ENCODE measurements around the gene TCHP. TPM values are rescaled to one million over a fixed set of nuclear protein-coding genes. Genes with fewer than 3 reads are reported as not detected.

The TCHP gene
- total and polyA plus RNA-seq, 5 donors = 7.1 to 13.5 (median 10.2) TPM

GRCh38 chr12:109868182-109869051 is 31.7 kb upstream of the TCHP start:
- intact Hi-C loops (cut with DNase I) = no loop called here
- H3K27me3 ChIP-seq (ENCODE audit: control insufficient read depth, insufficient read depth) = no peaks in the 10 kb centered on the region
- no peaks in the 10 kb centered on the region for H3K9me3 ChIP-seq (ENCODE audit: control insufficient read depth, low read length)
- H3K4me3 ChIP-seq (ENCODE audit: low read length) = no peak overlapping the region
- ATAC-seq (no peak), DNase-seq (no peak)
- peaks cover 5% of the 10 kb centered on the region for H3K4me1 ChIP-seq (ENCODE audit: control insufficient read depth, insufficient read depth, low read length)
- WGBS = 81% methylated on average over 9 of the region's 9 CpGs
- no peak overlapping the region for H3K27ac ChIP-seq (ENCODE audit: low read length)

GRCh38 chr12:109870648-109871047 is 29.4 kb upstream of the TCHP start:
- H3K4me3 ChIP-seq (ENCODE audit: low read length) = no peak overlapping the region
- DNase-seq (no peak), ATAC-seq (no peak)
- no peaks in the 10 kb centered on the region for H3K27me3 ChIP-seq (ENCODE audit: control insufficient read depth, insufficient read depth)
- H3K4me1 ChIP-seq (ENCODE audit: control insufficient read depth, insufficient read depth, low read length) = no peaks in the 10 kb centered on the region
- 67% methylated on average over 2 of the region's 2 CpGs for WGBS
- intact Hi-C loops (cut with DNase I) = loop anchor here in 2 of 4 donors (10.0 kb wide), 2 partner anchors 66 to 446 kb away; no protein-coding TSS in a partner anchor
- no peak overlapping the region for H3K27ac ChIP-seq (ENCODE audit: low read length)
- H3K9me3 ChIP-seq (ENCODE audit: control insufficient read depth, low read length) = no peaks in the 10 kb centered on the region

GRCh38 chr12:109871668-109872314 is 28.3 kb upstream of the TCHP start:
- H3K27me3 ChIP-seq (ENCODE audit: control insufficient read depth, insufficient read depth) = no peaks in the 10 kb centered on the region
- ATAC-seq = peak in 1 of 2 donors; percentile 21
- 66% methylated on average over 7 of the region's 7 CpGs for WGBS

GRCh38 chr12:109873653-109874052 is 26.4 kb upstream of the TCHP start:
- DNase-seq = no peak
- ATAC-seq = no peak
- intact Hi-C loops (cut with DNase I) = loop anchor here in 2 of 4 donors (10.0 kb wide), 2 partner anchors 69 to 449 kb away; no protein-coding TSS in a partner anchor
- Histone ChIP-seq H3K9me3 (ENCODE audit: control insufficient read depth, low read length) (no peaks in the 10 kb centered on the region), H3K4me1 (ENCODE audit: control insufficient read depth, insufficient read depth, low read length) (peaks cover 3% of the 10 kb centered on the region), H3K27me3 (ENCODE audit: control insufficient read depth, insufficient read depth) (no peaks in the 10 kb centered on the region), H3K27ac (ENCODE audit: low read length) (no peak overlapping the region), H3K4me3 (ENCODE audit: low read length) (no peak overlapping the region)
- 94% methylated on average over 6 of the region's 6 CpGs for WGBS

More at GRCh38 chr12:109871668-109872314, 28.3 kb upstream of the TCHP start:
- no peak overlapping the region for H3K4me3 ChIP-seq (ENCODE audit: low read length)
- intact Hi-C loops (cut with DNase I) = loop anchor here in 2 of 4 donors (10.0 kb wide), 2 partner anchors 67 to 447 kb away; no protein-coding TSS in a partner anchor
- H3K9me3 ChIP-seq (ENCODE audit: control insufficient read depth, low read length) = no peaks in the 10 kb centered on the region
- no peak for DNase-seq
- no peak overlapping the region for H3K27ac ChIP-seq (ENCODE audit: low read length)
- H3K4me1 ChIP-seq (ENCODE audit: control insufficient read depth, insufficient read depth, low read length) = no peaks in the 10 kb centered on the region

- intact Hi-C loops (cut with DNase I) = loop anchor here in 2 of 4 donors (10.0 kb wide), 2 partner anchors 71 to 451 kb away; no protein-coding TSS in a partner anchor
- Histone ChIP-seq H3K9me3 (ENCODE audit: control insufficient read depth, low read length) (no peaks in the 10 kb centered on the region), H3K4me3 (ENCODE audit: low read length) (no peak overlapping the region), H3K27ac (ENCODE audit: low read length) (no peak overlapping the region), H3K27me3 (ENCODE audit: control insufficient read depth, insufficient read depth) (no peaks in the 10 kb centered on the region), H3K4me1 (ENCODE audit: control insufficient read depth, insufficient read depth, low read length) (peaks cover 10% of the 10 kb centered on the region)
- DNase-seq (no peak), ATAC-seq (no peak)
- WGBS = 78% methylated on average over 6 of the region's 6 CpGs
Observed at GRCh38 chr12:109875572-109876131, 24.4 kb upstream of the TCHP start.

GRCh38 chr12:109876406-109876805 is 23.7 kb upstream of the TCHP start:
- no peak for DNase-seq
- no peaks in the 10 kb centered on the region for H3K9me3 ChIP-seq (ENCODE audit: control insufficient read depth, low read length)
- H3K27me3 ChIP-seq (ENCODE audit: control insufficient read depth, insufficient read depth) = no peaks in the 10 kb centered on the region
- intact Hi-C loops (cut with DNase I) = loop anchor here in 2 of 4 donors (10.0 kb wide), 2 partner anchors 72 to 452 kb away; no protein-coding TSS in a partner anchor
- H3K27ac ChIP-seq (ENCODE audit: low read length) = no peak overlapping the region
- no peak for ATAC-seq
- no peak overlapping the region for H3K4me3 ChIP-seq (ENCODE audit: low read length)
- H3K4me1 ChIP-seq (ENCODE audit: control insufficient read depth, insufficient read depth, low read length) = peaks cover 10% of the 10 kb centered on the region

GRCh38 chr12:109877504-109878246 is 22.4 kb upstream of the TCHP start:
- intact Hi-C loops (cut with DNase I) = loop anchor here in 2 of 4 donors (10.0 kb wide), 2 partner anchors 73 to 453 kb away; no protein-coding TSS in a partner anchor
- 64% methylated on average over 10 of the region's 10 CpGs for WGBS

GRCh38 chr12:109878247-109878625 is 21.8 kb upstream of the TCHP start:
- Histone ChIP-seq H3K27me3 (ENCODE audit: control insufficient read depth, insufficient read depth) (no peaks in the 10 kb centered on the region), H3K9me3 (ENCODE audit: control insufficient read depth, low read length) (no peaks in the 10 kb centered on the region), H3K27ac (ENCODE audit: low read length) (no peak overlapping the region), H3K4me3 (ENCODE audit: low read length) (no peak overlapping the region), H3K4me1 (ENCODE audit: control insufficient read depth, insufficient read depth, low read length) (peaks cover 10% of the 10 kb centered on the region)
- WGBS = 85% methylated on average over 3 of the region's 3 CpGs
- ATAC-seq = no peak
- intact Hi-C loops (cut with DNase I) = loop anchor here in 2 of 4 donors (10.0 kb wide), 2 partner anchors 73 to 453 kb away; no protein-coding TSS in a partner anchor
- no peak for DNase-seq

More at GRCh38 chr12:109877504-109878246, 22.4 kb upstream of the TCHP start:
- ATAC-seq (no peak), DNase-seq (no peak)
- Histone ChIP-seq H3K4me3 (ENCODE audit: low read length) (no peak overlapping the region), H3K27ac (ENCODE audit: low read length) (no peak overlapping the region), H3K4me1 (ENCODE audit: control insufficient read depth, insufficient read depth, low read length) (peaks cover 10% of the 10 kb centered on the region), H3K9me3 (ENCODE audit: control insufficient read depth, low read length) (no peaks in the 10 kb centered on the region), H3K27me3 (ENCODE audit: control insufficient read depth, insufficient read depth) (no peaks in the 10 kb centered on the region)

GRCh38 chr12:109878749-109879148 is 21.3 kb upstream of the TCHP start:
- 70% methylated on average over 7 of the region's 7 CpGs for WGBS
- Histone ChIP-seq H3K4me3 (ENCODE audit: low read length) (peak overlapping the region; percentile 66), H3K27ac (ENCODE audit: low read length) (no peak overlapping the region), H3K4me1 (ENCODE audit: control insufficient read depth, insufficient read depth, low read length) (peaks cover 10% of the 10 kb centered on the region), H3K27me3 (ENCODE audit: control insufficient read depth, insufficient read depth) (no peaks in the 10 kb centered on the region), H3K9me3 (ENCODE audit: control insufficient read depth, low read length) (no peaks in the 10 kb centered on the region)
- no peak for ATAC-seq
- intact Hi-C loops (cut with DNase I) = loop anchor here in 2 of 4 donors (10.0 kb wide), 2 partner anchors 74 to 454 kb away; no protein-coding TSS in a partner anchor
- no peak for DNase-seq

- Histone ChIP-seq H3K27me3 (ENCODE audit: control insufficient read depth, insufficient read depth) (no peaks in the 10 kb centered on the region), H3K4me1 (ENCODE audit: control insufficient read depth, insufficient read depth, low read length) (peaks cover 10% of the 10 kb centered on the region), H3K27ac (ENCODE audit: low read length) (no peak overlapping the region), H3K9me3 (ENCODE audit: control insufficient read depth, low read length) (no peaks in the 10 kb centered on the region), H3K4me3 (ENCODE audit: low read length) (peak overlapping the region; percentile 66)
- intact Hi-C loops (cut with DNase I) = loop anchor here (2.0 to 10.0 kb wide), 3 partner anchors 75 to 455 kb away; no protein-coding TSS in a partner anchor
- peak in 1 of 3 donors; percentile 34 for DNase-seq
- peak in 1 of 2 donors; percentile 20 for ATAC-seq
- WGBS = 5% methylated on average over 13 of the region's 13 CpGs
Observed at GRCh38 chr12:109879351-109880042, 20.6 kb upstream of the TCHP start.
